HG02588 (cell line): Measurements from ENCODE around the gene PGAP6.
"Not testable (repeated sequence)": the region's sequence is repeated elsewhere in the genome, so short reads cannot be mapped to it uniquely, and the experiment has no call there.

ENCODE experiments used
- ATAC-seq: cut with Tn5 transposase; IDR thresholded peaks from one replicate; pipeline ENCODE4 v1.9.1; 2021; ENCODE audit warnings: mild to moderate bottlenecking, moderate library complexity; ENCODE audit not compliant: unreplicated experiment

PGAP6 gene

GRCh38 chr16:401468-402348 lies 19.9 kb upstream of the PGAP6 start, which contains the start of gene DECR2:
Gene DECR2, plus strand, starts transcription at chr16:401885. Its CDS starts 79 bp downstream, at chr16:401964.
- peak; percentile 51 for ATAC-seq

DNA sequence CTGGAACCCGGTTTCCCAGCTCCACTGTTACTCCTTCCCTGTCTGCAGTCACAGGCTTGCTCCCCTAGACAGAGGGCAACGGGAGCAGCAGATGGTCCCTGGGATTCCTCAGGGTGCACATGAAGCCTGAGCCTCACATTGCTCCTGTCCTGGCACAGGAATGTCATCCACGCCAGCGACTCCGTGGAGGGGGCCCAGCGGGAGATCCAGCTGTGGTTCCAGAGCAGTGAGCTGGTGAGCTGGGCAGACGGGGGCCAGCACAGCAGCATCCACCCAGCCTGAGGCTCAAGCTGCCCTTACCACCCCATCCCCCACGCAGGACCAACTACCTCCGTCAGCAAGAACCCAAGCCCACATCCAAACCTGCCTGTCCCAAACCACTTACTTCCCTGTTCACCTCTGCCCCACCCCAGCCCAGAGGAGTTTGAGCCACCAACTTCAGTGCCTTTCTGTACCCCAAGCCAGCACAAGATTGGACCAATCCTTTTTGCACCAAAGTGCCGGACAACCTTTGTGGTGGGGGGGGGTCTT lies 18.3 kb upstream of the PGAP6 start:
- no peak for ATAC-seq

GRCh38 chr16:399340-400019 lies 17.7 kb upstream of the PGAP6 start:
- ATAC-seq = no peak

DNA sequence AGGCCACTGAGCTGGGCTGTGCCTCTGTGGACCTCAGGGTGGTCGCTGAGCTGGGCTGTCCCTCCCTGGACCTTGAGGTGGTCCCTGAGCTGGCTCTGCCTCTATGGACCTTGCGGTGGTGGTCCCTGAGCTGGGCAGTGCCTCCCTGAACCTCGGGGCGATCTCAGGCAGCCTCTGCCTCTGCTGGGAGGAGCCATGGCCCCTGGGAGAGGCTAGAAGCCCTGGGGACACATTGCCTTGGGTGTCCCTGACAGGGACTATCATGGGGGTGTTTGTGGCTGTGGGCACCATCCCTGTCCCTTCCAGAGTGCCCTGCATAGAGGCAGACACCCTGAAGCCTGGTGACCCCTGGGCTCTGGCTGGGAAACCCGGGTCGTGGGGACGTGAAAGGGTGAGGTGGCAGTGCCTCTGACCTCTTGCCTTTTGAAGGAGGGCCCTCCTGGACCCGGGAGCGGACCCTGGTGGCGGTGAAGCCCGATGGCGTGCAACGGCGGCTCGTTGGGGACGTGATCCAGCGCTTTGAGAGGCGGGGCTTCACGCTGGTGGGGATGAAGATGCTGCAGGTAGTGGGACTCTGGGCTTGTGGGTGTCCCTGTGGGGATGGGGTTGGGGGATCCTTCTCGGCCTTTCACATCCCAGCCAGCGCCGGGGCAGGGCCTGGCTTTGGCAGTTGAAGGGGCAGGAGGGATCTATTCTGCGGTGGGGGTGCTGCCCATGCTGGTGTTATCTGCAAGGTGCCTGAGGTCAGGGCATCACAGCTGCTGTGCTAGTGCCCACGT lies 17.0 kb upstream of the PGAP6 start:
- ATAC-seq = no peak

- no peak for ATAC-seq
These were observed 16.1 kb upstream of the PGAP6 start for GRCh38 chr16:397736-398332.

DNA sequence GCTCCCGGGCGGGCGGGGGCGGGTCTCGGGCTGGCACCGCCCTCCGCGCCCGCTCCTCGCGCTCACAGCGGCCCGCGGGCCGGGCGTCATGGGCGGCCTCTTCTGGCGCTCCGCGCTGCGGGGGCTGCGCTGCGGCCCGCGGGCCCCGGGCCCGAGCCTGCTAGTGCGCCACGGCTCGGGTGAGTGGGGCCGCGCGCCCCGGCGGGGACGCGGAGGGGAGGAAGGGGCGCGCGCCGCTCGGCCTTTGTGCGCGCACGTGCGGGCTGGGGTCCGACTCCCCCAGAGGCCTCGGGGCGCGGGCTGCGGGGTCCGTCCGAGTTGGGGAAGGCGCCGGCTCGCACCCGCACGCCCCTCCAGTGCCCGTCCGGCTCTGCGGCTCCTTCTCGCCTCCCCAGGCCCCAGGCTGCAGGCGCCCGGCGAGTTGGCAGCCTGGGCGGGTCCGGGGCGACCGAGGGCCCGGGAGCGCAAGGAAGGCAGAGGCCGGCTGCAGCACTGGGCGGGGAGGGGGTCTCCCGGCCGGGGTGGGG lies 15.4 kb upstream of the PGAP6 start, which contains the start of gene NME4:
NME4 (plus strand) TSS at position 65 of the 527 bp plus-strand sequence; CDS start at position 89, 24 bp downstream.
- ATAC-seq = no peak

GRCh38 chr16:396605-397004 lies 14.8 kb upstream of the PGAP6 start:
- ATAC-seq = no peak

DNA sequence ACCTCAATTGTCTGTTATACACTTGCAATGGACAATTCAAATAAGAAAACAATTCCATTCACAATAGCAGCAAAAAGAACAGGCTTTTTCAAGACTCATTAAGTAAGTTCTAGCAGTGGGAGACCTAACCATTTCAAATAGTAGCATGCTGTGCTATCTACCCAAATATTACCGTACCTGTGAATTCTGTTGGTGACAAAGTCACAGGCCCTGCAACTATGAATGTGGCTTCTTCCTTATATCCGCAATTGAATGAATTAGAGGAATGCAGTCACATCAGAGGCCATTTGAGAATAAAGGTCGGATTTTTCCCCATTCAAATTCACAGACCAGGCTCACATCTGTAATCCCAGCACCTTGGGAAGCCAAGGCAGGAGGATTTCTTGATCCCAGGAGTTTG lies 14.4 kb upstream of the PGAP6 start:
- ATAC-seq = no peak

DNA sequence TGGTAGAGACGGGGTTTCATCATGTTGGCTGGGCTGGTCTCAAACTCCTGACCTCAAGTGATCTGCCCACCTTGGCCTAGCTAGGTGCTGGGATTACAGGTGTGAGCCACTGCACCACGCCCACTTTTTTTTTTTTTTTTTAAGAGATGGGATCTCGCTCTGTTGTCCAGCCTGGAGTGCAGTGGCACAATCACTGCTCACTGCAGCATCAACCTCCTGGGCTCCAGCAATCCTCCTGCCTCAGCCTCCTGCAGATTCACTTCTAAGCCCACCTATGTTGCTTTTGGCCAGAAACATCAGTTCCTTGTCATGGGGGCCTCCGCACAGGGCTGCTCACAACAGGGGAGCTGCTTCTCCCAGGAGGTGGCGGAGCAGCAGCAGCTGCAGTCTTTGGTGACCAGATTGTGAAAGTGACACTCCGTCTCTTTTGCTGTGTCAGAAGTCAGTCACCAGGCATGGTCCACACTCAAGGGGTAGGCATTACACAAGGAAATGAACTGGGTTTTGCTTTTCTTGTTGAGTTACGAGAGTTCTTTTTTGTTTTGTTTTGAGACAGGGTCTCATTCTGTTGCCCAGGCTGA lies 10.8 kb upstream of the PGAP6 start:
- ATAC-seq = no peak

- no peak for ATAC-seq
These were observed 10.1 kb upstream of the PGAP6 start for GRCh38 chr16:391885-392335.

DNA sequence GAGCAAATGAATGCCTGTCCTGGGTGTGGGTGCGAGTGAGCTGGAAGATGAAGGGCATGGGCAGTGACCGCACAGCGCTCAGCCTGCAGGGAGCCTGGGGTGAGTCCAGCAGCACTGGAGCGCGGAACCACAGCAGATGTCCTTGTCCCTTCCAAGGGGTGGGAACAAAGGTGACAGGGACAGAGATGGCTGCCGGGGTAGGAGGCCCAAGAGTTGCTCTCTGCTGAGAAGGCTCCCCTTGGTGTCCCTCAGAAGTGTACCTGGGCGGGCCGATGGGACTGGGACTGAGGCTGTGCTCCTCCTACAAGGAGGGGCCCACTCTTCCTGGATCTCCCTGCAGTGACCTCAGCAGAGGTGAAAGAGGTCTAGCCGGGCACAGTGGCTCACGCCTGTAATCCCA lies 7.6 kb upstream of the PGAP6 start:
- no peak for ATAC-seq

- not testable (repeated sequence) for ATAC-seq
These were observed 6.2 kb upstream of the PGAP6 start for GRCh38 chr16:387761-388666.

GRCh38 chr16:386641-387156 lies 4.9 kb upstream of the PGAP6 start:
- no peak for ATAC-seq

DNA sequence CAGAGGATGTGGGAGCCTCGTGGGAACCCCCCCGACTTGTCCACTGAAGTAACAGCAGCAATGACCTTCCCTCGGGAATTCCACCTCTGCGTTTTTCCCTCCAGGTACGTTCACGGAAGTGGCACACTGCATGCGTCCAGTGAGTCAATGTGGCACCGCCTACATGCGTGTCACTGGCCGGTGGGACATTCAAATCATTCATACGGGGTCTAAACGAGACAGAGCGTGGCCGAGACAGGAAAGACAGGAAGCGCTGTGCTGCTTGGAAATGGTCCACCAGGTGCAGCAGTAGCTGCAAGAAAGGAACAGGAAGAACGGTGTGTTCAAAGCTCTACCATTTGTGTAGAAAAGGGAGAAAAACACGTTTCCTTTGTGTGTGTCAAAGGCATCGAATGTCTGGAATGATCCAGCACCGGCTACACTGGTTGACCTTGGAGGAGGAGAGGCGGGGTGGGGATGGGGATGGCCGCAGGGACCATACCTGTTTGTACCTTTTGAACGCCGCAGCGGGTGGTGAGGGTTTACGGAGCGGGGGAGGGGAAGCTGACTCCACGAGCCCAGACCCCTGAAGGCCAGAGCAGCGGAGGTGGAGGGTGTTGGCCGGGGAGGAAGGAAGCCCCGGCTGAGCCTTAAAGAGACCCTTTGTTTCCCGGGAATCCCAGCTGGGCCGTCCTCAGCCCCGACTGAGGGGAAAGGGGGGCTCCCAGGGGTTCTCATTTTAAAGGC lies 1.7 kb upstream of the PGAP6 start:
- ATAC-seq = no peak

DNA sequence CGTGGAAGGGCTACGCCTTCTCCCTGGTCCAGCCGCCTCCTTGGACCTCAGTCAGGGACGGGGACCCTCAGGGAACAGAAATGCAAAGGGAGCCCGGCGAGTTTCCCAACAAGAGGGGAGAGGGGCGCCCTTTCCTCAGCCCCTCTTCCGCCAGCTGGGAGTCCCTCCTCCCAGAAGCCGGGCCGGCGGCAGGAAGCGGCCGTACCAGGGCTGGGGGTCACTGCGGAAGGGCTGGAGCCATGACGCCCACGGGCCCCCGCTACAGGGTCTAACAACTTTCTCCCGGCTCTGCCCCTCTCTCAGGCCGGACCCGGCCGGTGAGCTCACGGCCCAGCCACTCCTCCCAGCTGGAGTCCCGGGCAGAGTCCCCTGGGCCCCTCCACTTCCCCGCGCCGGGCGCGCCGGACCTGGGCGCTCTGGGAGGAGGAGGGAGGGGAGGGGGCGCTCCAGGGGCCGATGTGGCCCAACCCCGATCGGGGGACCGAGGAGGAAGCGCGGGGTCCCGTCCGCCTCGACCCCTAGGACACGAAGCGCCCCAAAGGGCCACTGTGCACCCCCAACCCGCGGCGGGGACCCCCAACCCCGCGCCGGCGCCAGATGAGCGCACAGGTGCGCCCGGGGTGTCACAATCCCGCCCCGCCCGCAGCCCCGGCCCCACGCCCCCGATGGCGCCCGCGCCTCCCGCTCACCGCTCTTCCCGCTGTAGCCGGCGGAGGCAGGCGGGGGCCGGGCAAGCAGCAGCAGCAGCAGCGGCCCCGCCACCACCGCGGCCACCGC lies 578 bp downstream of the PGAP6 start:
- peak; percentile 11 for ATAC-seq

DNA sequence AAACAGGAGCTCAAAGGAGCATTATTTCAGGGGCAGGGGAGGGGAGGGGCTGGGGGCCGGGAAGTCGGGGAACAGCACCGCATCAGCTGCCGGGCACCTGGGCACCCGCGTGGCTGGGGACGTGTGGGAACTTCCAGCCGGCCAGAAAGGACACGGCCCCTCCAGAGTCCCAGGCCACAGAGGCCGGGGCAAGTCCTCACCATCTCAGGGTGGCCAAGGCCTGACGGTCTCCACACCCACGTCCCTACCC lies 1.1 kb downstream of the PGAP6 start:
- no peak for ATAC-seq

DNA sequence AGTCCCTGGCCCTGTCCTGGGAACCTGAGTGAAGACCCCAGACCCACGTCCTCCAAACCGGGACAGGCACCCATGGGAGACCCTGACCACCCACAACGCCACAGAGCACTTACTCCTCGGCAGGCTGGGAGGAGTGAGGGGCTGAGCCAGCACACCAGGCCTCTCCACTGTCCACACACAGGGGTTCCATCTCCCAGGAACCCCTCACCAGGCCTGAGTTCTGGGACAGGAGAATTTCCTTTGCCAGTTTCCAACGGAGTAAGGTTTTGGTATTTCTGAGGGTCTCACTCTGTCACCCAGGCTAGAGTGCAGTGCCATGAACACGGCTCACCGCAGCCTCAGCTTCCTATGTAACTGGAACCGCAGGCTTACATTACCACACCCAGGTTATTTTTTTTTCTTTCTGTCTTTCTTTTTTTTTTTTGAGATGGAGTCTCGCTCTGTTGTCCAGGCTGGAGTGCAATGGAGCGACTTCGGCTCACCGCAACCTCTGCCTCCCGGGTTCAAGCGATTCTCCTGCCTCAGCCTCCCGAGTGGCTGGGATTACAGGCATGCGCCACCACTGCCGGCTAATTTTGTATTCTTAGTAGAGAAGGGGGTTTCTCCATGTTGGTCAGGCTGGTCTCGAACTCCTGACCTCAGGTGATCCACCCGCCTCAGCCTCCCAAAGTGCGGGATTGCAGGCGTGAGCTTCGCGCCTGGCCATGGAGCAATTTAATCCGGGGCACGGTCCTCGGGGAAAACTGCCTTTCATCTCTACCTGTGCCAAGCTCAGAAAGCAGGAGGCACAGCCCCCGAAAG lies 1.6 kb downstream of the PGAP6 start:
- no peak for ATAC-seq
